GM23338 (cell line): Measurements from ENCODE around the gene AGAP1. TPM values are rescaled to one million over a fixed set of nuclear protein-coding genes. Genes with fewer than 3 reads are reported as not detected.

Experiments used
- ATAC-seq: fragments of 200-7000 bp; cut with Tn5 transposase; 3 replicates; pipeline ENCODE4 v1.9.1; 2020
- DNase-seq: peaks from one replicate; pipeline ENCODE4 v3.0.0-alpha.2; 2015; ENCODE audit warnings: low spot score
- H2AFZ ChIP-seq: fragments of 200-600 bp; sonication (generic); 2 replicates; pipeline ENCODE4 v1.8.0; 2016; ENCODE audit warnings: antibody characterized with exemption, mild to moderate bottlenecking, moderate library complexity
- H3F3A ChIP-seq: fragments of 200-600 bp; sonication (generic); replicated peaks from 2 replicates; pipeline ENCODE4 v1.8.0; 2017; ENCODE audit warnings: antibody characterized with exemption, mixed run types, low read depth
- H3K27ac ChIP-seq: fragments of 200-600 bp; sonication (generic); 2 replicates; pipeline ENCODE4 v1.6.1; 2016; ENCODE audit warnings: low read depth
- H3K27me3 ChIP-seq: fragments of 200-600 bp; sonication (generic); 2 replicates; pipeline ENCODE4 v1.8.0; 2016; ENCODE audit warnings: mild to moderate bottlenecking, mixed run types, moderate library complexity; ENCODE audit not compliant: insufficient read depth
- H3K36me3 ChIP-seq: fragments of 200-600 bp; sonication (generic); 2 replicates; pipeline ENCODE4 v1.8.0; 2016; ENCODE audit warnings: mild to moderate bottlenecking; ENCODE audit not compliant: insufficient read depth
- H3K4me1 ChIP-seq: fragments of 200-600 bp; sonication (generic); 2 replicates; pipeline ENCODE4 v1.8.0; 2016; ENCODE audit warnings: mild to moderate bottlenecking, moderate library complexity; ENCODE audit not compliant: insufficient read depth
- H3K4me2 ChIP-seq: fragments of 200-600 bp; sonication (generic); 2 replicates; pipeline ENCODE4 v1.7.1; 2017; ENCODE audit warnings: mixed run types
- H3K4me3 ChIP-seq: fragments of 200-600 bp; sonication (generic); 2 replicates; pipeline ENCODE4 v1.6.1; 2016; ENCODE audit warnings: mixed run types
- H3K79me2 ChIP-seq: fragments of 200-600 bp; sonication (generic); replicated peaks from 2 replicates; pipeline ENCODE4 v1.8.0; 2017; ENCODE audit warnings: mild to moderate bottlenecking; ENCODE audit not compliant: insufficient read depth
- H3K9me2 ChIP-seq: fragments of 200-600 bp; sonication (generic); 2 replicates; pipeline ENCODE4 v1.8.0; 2017; ENCODE audit not compliant: insufficient read depth
- H4K20me1 ChIP-seq: fragments of 200-600 bp; sonication (generic); replicated peaks from 2 replicates; pipeline ENCODE4 v1.8.0; 2017; ENCODE audit warnings: mild to moderate bottlenecking; ENCODE audit not compliant: insufficient read depth
- H3K27ac Mint-ChIP-seq: 2 replicates; pipeline ENCODE4 v1.8.0; 2020; ENCODE audit warnings: inconsistent platforms, mild to moderate bottlenecking, moderate library complexity, mixed read lengths
- H3K27me3 Mint-ChIP-seq: 3 replicates; pipeline ENCODE4 v1.8.0; 2022; ENCODE audit warnings: low read depth, mild to moderate bottlenecking, moderate library complexity, mixed read lengths, inconsistent platforms; ENCODE audit not compliant: insufficient read depth, poor library complexity
- H3K36me3 Mint-ChIP-seq: 3 replicates; pipeline ENCODE4 v1.8.0; 2021; ENCODE audit warnings: low read depth, mild to moderate bottlenecking, inconsistent platforms, moderate library complexity, mixed read lengths
- H3K4me1 Mint-ChIP-seq: 3 replicates; pipeline ENCODE4 v1.8.0; 2020; ENCODE audit warnings: mild to moderate bottlenecking, inconsistent platforms, mixed read lengths
- H3K4me3 Mint-ChIP-seq: 3 replicates; pipeline ENCODE4 v1.8.0; 2021; ENCODE audit warnings: moderate library complexity, mild to moderate bottlenecking, inconsistent platforms, mixed read lengths
- H3K9me3 Mint-ChIP-seq: 3 replicates; pipeline ENCODE4 v1.8.0; 2020; ENCODE audit warnings: moderate library complexity, mild to moderate bottlenecking, inconsistent platforms, mixed read lengths
- CREB1 ChIP-seq: fragments of 250-450 bp; sonication (Bioruptor Pico); IDR thresholded peaks from 2 replicates; pipeline ENCODE4 v1.5.0; 2020; ENCODE audit warnings: low read depth, mild to moderate bottlenecking, moderate library complexity
- EZH2phosphoT487 ChIP-seq: fragments of 200-600 bp; sonication (generic); IDR thresholded peaks from one replicate; pipeline ENCODE4 v1.8.1; 2018; ENCODE audit warnings: antibody characterized with exemption; ENCODE audit not compliant: unreplicated experiment
- JUNB ChIP-seq: IDR thresholded peaks from one replicate; pipeline ENCODE4 v1.6.1; 2016; ENCODE audit warnings: antibody characterized with exemption; ENCODE audit not compliant: unreplicated experiment
- NANOG ChIP-seq: IDR thresholded peaks from 2 replicates; pipeline ENCODE4 v1.6.1; 2016; ENCODE audit warnings: antibody characterized with exemption, borderline replicate concordance
- POLR2AphosphoS5 ChIP-seq: IDR thresholded peaks from 2 replicates; pipeline ENCODE4 v1.6.1; 2016; ENCODE audit warnings: antibody characterized with exemption, low read depth
- STAT1 ChIP-seq: IDR thresholded peaks from one replicate; pipeline ENCODE4 v1.6.1; 2016; ENCODE audit warnings: antibody characterized with exemption; ENCODE audit not compliant: unreplicated experiment
- ZNF114 ChIP-seq: fragments of 250-450 bp; sonication (Bioruptor Pico); IDR thresholded peaks from 2 replicates; pipeline ENCODE4 v1.5.0; 2020; ENCODE audit warnings: mild to moderate bottlenecking, moderate library complexity
- ZNF331 ChIP-seq: fragments of 250-450 bp; sonication (Bioruptor Pico); IDR thresholded peaks from 2 replicates; pipeline ENCODE4 v1.5.0; 2020; ENCODE audit warnings: low read depth, mild to moderate bottlenecking, moderate library complexity
- polyA plus RNA-seq: library from polyadenylated mRNA; unstranded; fragments of >200 nt; fragmentation: Nextera tagmentation; extraction: Ambion mirVana; gene quantifications from 2 replicates; pipeline ENCODE4 v1.2.1, GENCODE V29; 2016
- total RNA-seq: library from RNA; depleted of rRNA; stranded (reverse); fragments of >200 nt; shearing (Covaris generic); gene quantifications from 2 replicates; pipeline ENCODE4 v1.2.3, GENCODE V29; 2014
- TF ChIP-seq, protein P1 (sequence below), 2 experiments: fragments of 200-600 bp in 1 of 2; sonication (generic) in 1 of 2; conservative IDR thresholded peaks; 2 replicates each; pipeline versions ENCODE4 v1.5.1 to v1.6.1; 2016 to 2017; ENCODE audit warnings: antibody characterized with exemption in 2 of 2, low read depth in 2 of 2, mild to moderate bottlenecking in 2 of 2, moderate library complexity in 1 of 2
- TF ChIP-seq, protein P2 (sequence below): fragments of 250-450 bp; sonication (Bioruptor Pico); IDR thresholded peaks from 2 replicates; pipeline ENCODE4 v1.5.0; 2020; ENCODE audit warnings: mild to moderate bottlenecking, moderate library complexity

The AGAP1 gene
- total and polyA plus RNA-seq, 2 experiments from 2014 or later, result 13.3 to 27.9 TPM

DNA sequence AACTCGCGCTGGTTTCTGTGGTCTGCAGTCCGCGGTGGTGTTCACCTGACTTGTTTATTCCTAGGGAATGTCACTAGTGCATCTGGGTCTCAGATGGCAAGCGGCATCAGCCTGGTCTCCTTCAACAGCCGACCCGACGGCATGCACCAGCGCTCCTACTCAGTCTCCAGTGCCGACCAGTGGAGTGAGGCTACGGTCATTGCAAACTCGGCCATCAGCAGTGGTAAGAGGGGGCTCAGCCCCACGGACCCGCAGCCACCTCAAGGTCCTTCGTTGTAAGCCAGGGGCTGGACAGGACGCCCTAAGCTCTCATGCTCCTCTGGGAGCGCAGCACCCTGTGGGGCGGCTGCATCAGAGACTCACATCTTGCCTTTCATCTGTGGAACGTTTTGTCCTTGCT lies 436.9 kb downstream of the AGAP1 start (continued):
- TF ChIP-seq, protein P1, sequence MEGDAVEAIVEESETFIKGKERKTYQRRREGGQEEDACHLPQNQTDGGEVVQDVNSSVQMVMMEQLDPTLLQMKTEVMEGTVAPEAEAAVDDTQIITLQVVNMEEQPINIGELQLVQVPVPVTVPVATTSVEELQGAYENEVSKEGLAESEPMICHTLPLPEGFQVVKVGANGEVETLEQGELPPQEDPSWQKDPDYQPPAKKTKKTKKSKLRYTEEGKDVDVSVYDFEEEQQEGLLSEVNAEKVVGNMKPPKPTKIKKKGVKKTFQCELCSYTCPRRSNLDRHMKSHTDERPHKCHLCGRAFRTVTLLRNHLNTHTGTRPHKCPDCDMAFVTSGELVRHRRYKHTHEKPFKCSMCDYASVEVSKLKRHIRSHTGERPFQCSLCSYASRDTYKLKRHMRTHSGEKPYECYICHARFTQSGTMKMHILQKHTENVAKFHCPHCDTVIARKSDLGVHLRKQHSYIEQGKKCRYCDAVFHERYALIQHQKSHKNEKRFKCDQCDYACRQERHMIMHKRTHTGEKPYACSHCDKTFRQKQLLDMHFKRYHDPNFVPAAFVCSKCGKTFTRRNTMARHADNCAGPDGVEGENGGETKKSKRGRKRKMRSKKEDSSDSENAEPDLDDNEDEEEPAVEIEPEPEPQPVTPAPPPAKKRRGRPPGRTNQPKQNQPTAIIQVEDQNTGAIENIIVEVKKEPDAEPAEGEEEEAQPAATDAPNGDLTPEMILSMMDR (conservative IDR thresholded peaks at IDR 0.05; ENCODE audit: low read depth in 2 of 2), result no peak
- TF ChIP-seq EZH2phosphoT487, result no peak
- no peak for TF ChIP-seq JUNB
- TF ChIP-seq STAT1, result no peak
- TF ChIP-seq, protein P2, sequence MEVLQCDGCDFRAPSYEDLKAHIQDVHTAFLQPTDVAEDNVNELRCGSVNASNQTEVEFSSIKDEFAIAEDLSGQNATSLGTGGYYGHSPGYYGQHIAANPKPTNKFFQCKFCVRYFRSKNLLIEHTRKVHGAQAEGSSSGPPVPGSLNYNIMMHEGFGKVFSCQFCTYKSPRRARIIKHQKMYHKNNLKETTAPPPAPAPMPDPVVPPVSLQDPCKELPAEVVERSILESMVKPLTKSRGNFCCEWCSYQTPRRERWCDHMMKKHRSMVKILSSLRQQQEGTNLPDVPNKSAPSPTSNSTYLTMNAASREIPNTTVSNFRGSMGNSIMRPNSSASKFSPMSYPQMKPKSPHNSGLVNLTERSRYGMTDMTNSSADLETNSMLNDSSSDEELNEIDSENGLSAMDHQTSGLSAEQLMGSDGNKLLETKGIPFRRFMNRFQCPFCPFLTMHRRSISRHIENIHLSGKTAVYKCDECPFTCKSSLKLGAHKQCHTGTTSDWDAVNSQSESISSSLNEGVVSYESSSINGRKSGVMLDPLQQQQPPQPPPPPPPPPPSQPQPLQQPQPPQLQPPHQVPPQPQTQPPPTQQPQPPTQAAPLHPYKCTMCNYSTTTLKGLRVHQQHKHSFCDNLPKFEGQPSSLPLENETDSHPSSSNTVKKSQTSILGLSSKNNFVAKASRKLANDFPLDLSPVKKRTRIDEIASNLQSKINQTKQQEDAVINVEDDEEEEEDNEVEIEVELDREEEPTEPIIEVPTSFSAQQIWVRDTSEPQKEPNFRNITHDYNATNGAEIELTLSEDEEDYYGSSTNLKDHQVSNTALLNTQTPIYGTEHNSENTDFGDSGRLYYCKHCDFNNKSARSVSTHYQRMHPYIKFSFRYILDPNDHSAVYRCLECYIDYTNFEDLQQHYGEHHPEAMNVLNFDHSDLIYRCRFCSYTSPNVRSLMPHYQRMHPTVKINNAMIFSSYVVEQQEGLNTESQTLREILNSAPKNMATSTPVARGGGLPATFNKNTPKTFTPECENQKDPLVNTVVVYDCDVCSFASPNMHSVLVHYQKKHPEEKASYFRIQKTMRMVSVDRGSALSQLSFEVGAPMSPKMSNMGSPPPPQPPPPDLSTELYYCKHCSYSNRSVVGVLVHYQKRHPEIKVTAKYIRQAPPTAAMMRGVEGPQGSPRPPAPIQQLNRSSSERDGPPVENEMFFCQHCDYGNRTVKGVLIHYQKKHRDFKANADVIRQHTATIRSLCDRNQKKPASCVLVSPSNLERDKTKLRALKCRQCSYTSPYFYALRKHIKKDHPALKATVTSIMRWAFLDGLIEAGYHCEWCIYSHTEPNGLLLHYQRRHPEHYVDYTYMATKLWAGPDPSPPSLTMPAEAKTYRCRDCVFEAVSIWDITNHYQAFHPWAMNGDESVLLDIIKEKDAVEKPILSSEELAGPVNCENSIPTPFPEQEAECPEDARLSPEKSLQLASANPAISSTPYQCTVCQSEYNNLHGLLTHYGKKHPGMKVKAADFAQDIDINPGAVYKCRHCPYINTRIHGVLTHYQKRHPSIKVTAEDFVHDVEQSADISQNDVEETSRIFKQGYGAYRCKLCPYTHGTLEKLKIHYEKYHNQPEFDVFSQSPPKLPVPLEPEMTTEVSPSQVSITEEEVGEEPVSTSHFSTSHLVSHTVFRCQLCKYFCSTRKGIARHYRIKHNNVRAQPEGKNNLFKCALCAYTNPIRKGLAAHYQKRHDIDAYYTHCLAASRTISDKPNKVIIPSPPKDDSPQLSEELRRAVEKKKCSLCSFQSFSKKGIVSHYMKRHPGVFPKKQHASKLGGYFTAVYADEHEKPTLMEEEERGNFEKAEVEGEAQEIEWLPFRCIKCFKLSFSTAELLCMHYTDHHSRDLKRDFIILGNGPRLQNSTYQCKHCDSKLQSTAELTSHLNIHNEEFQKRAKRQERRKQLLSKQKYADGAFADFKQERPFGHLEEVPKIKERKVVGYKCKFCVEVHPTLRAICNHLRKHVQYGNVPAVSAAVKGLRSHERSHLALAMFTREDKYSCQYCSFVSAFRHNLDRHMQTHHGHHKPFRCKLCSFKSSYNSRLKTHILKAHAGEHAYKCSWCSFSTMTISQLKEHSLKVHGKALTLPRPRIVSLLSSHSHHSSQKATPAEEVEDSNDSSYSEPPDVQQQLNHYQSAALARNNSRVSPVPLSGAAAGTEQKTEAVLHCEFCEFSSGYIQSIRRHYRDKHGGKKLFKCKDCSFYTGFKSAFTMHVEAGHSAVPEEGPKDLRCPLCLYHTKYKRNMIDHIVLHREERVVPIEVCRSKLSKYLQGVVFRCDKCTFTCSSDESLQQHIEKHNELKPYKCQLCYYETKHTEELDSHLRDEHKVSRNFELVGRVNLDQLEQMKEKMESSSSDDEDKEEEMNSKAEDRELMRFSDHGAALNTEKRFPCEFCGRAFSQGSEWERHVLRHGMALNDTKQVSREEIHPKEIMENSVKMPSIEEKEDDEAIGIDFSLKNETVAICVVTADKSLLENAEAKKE, result no peak
- no peak for TF ChIP-seq ZNF114 (CRISPR knock-in tag)

GRCh38 chr2:235931676-235932075 lies 437.8 kb downstream of the AGAP1 start:
- no peak overlapping the region for H3K4me2 ChIP-seq
- ATAC-seq (no peak; the same call in 2 of the 3 replicates), DNase-seq (no peak)
- no peaks in the 10 kb centered on the region for H3K79me2 ChIP-seq
- H2AFZ ChIP-seq, result no peak overlapping the region
- H3F3A ChIP-seq, result no peaks in the 10 kb centered on the region
- Mint-ChIP-seq H3K9me3 (no peaks in the 10 kb centered on the region), H3K36me3 (peaks cover 8% of the 10 kb centered on the region; the same call in 2 of the 3 replicates), H3K4me3 (no peak overlapping the region), H3K27me3 (peaks cover 1% of the 10 kb centered on the region), H3K4me1 (peaks cover 12% of the 10 kb centered on the region), H3K27ac (no peak overlapping the region)
- H3K4me3 ChIP-seq, result no peak overlapping the region
- H3K27me3 ChIP-seq, result no peaks in the 10 kb centered on the region
- H3K4me1 ChIP-seq, result peaks cover 4% of the 10 kb centered on the region; the same call in 1 of the 2 replicates
- H3K36me3 ChIP-seq, result no peaks in the 10 kb centered on the region
- H3K27ac ChIP-seq, result no peak overlapping the region
- H3K9me2 ChIP-seq, result no peaks in the 10 kb centered on the region
- H4K20me1 ChIP-seq, result no peaks in the 10 kb centered on the region; the same call in 1 of the 2 replicates
- TF ChIP-seq JUNB (no peak), CREB1 (CRISPR knock-in tag) (no peak), NANOG (no peak), ZNF331 (CRISPR knock-in tag) (no peak), EZH2phosphoT487 (no peak), ZNF114 (CRISPR knock-in tag) (no peak), POLR2AphosphoS5 (no peak)
- TF ChIP-seq, protein P1 (conservative IDR thresholded peaks at IDR 0.05; ENCODE audit: low read depth in 2 of 2), result no peak
